ENCODE data around the gene MAML1. TPM values are rescaled to one million over a fixed set of nuclear protein-coding genes. Genes with fewer than 3 reads are reported as not detected.

The MAML1 gene
- polyA plus RNA-seq, 1 of the 3 experiments (the other 2 are of a cell fraction): 8.1 TPM

DNA sequence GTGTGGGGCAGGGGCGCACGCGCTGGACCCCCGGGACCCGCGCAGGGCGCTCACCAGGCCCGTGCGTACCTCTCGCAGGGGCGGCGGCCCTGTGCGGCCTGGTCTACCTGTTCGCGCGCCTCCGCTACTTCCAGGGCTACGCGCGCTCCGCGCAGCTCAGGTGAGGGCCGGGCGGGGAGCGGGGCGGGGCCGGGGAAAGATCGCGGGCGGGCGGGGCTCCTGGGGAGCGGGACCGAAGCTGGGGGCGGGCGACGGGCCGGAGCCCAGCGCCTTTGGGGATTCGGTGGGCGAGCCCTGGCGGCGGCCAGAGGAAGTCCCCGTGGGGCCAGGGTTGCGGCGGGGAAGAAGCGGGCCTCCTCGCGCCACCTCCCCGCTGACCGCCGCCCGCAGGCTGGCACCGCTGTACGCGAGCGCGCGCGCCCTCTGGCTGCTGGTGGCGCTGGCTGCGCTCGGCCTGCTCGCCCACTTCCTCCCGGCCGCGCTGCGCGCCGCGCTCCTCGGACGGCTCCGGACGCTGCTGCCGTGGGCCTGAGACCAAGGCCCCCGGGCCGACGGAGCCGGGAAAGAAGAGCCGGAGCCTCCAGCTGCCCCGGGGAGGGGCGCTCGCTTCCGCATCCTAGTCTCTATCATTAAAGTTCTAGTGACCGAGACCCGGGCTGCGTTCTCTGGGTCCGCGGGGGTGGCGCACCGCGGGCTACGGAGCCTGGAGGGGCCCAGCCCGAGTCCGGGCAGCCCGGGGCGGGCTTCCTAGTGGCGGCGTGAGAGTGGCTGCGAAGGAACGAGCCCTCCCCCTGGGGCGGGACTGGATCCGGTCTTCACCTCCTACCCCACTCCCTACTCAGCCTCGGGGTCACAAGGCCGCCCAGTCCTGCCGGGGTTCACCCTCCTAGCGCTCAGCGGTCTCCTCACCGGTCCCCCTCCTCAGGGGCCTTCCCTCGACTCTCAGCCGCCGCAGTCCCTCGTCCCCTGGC is 63.5 kb downstream of the MAML1 start:
- Histone ChIP-seq H3K79me2 (ENCODE audit: insufficient read depth) (0 out of 2 replicates have a peak, but pooled peaks cover 4% of the 10 kb centered on the region), H3F3A (replicated peaks; ENCODE audit: insufficient read depth) (peaks cover 4% of the 10 kb centered on the region), H3K27me3 (ENCODE audit: insufficient read depth) (no peaks in the 10 kb centered on the region), H3K4me2 (peak overlapping the region; percentile 83), H3K4me3 (ENCODE audit: low read depth in 2 of 2, low read length in 1 of 2) (peak overlapping the region; percentile 57 to 59), H4K20me1 (ENCODE audit: insufficient read depth) (no peaks in the 10 kb centered on the region), H2AFZ (ENCODE audit: low read depth) (no peak overlapping the region), H3K9ac (peak overlapping the region; percentile 64; the same call in 1 of the 2 replicates), H3K27ac (ENCODE audit: low read depth in 2 of 2, low read length in 1 of 2) (peak overlapping the region; percentile 36 to 43; a peak in 3 of 4 replicates), H3K36me3 (replicated peaks in 1 of 2; ENCODE audit: control insufficient read depth in 1 of 2, insufficient read depth in 2 of 2, low read length in 1 of 2) (peaks cover 0 to 34% of the 10 kb centered on the region in 2 experiments), H3K4me1 (ENCODE audit: control insufficient read depth in 1 of 2, insufficient read depth in 2 of 2, low read depth in 1 of 2, low read length in 1 of 2) (peaks cover 0 to 14% of the 10 kb centered on the region in 2 experiments; a peak in 1 of 4 replicates), H3K9me3 (no peaks in the 10 kb centered on the region), H3K9me2 (no peaks in the 10 kb centered on the region)
- CTCF ChIA-PET: interaction anchor here (0.7 to 8.3 kb wide), 23 partner anchors 11 to 179 kb away, joined by 3 to 67 read pairs (median 4); partner anchors contain the start of genes MAML1 and MGAT4B
- DNase-seq: peak; percentile 92
- 22% methylated on average over 21 of the region's 113 CpGs for WGBS (ENCODE audit: low lambda C conversion rate)
- POLR2A ChIA-PET: interaction anchor here (1.5 to 1.9 kb wide), 2 partner anchors 9 to 23 kb away, joined by 4 to 6 read pairs; no protein-coding TSS in a partner anchor
- 0 out of 2 replicates have a peak, but pooled peaks have one; percentile 7 for TF ChIP-seq MEF2A (IDR thresholded peaks at IDR 0.05; ENCODE audit: borderline replicate concordance, low read depth)
- no peak for TF ChIP-seq GATA2 (CRISPR knock-in tag; IDR thresholded peaks at IDR 0.05)
- TF ChIP-seq RCOR1 (IDR thresholded peaks at IDR 0.05; ENCODE audit: low read length): no peak
- TF ChIP-seq TEAD4 (IDR thresholded peaks at IDR 0.05; ENCODE audit: borderline replicate concordance, insufficient read depth): no peak
- TF ChIP-seq ELF1 (IDR thresholded peaks at IDR 0.05): no peak
- TF ChIP-seq POLR2AphosphoS5 (IDR thresholded peaks at IDR 0.05; ENCODE audit: low read depth, low read length): peak; percentile 34
- TF ChIP-seq, protein P1, sequence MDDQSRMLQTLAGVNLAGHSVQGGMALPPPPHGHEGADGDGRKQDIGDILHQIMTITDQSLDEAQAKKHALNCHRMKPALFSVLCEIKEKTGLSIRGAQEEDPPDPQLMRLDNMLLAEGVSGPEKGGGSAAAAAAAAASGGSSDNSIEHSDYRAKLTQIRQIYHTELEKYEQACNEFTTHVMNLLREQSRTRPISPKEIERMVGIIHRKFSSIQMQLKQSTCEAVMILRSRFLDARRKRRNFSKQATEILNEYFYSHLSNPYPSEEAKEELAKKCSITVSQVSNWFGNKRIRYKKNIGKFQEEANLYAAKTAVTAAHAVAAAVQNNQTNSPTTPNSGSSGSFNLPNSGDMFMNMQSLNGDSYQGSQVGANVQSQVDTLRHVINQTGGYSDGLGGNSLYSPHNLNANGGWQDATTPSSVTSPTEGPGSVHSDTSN (IDR thresholded peaks at IDR 0.05): peak; percentile 25; the same call in 1 of the 2 replicates
- peak; percentile 49; the same call in 1 of the 2 replicates for TF ChIP-seq MXI1 (IDR thresholded peaks at IDR 0.05; ENCODE audit: low read depth, low read length)
- TF ChIP-seq EP300 (IDR thresholded peaks at IDR 0.05; ENCODE audit: borderline replicate concordance in 1 of 2, low read depth in 1 of 2, low read length in 1 of 2): no peak
- peak; percentile 9 for TF ChIP-seq CHD2 (IDR thresholded peaks at IDR 0.05; ENCODE audit: low read length, partially characterized antibody)
- TF ChIP-seq, protein P2, sequence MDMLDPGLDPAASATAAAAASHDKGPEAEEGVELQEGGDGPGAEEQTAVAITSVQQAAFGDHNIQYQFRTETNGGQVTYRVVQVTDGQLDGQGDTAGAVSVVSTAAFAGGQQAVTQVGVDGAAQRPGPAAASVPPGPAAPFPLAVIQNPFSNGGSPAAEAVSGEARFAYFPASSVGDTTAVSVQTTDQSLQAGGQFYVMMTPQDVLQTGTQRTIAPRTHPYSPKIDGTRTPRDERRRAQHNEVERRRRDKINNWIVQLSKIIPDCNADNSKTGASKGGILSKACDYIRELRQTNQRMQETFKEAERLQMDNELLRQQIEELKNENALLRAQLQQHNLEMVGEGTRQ (IDR thresholded peaks at IDR 0.05; ENCODE audit: borderline replicate concordance, low read depth, low read length): no peak
- 0 out of 2 replicates have a peak, but pooled peaks have one; percentile 19 for TF ChIP-seq NRF1 (IDR thresholded peaks at IDR 0.05; ENCODE audit: low read depth, low read length)
- TF ChIP-seq RAD21 (IDR thresholded peaks at IDR 0.05; ENCODE audit: low read length): peak; percentile 59
- no peak; the same call in 1 of the 2 replicates for TF ChIP-seq TAF1 (IDR thresholded peaks at IDR 0.05; ENCODE audit: borderline replicate concordance, low read depth, low read length)
- TF ChIP-seq RXRA (IDR thresholded peaks at IDR 0.05; ENCODE audit: borderline replicate concordance, low read depth): no peak
- TF ChIP-seq, protein P3, sequence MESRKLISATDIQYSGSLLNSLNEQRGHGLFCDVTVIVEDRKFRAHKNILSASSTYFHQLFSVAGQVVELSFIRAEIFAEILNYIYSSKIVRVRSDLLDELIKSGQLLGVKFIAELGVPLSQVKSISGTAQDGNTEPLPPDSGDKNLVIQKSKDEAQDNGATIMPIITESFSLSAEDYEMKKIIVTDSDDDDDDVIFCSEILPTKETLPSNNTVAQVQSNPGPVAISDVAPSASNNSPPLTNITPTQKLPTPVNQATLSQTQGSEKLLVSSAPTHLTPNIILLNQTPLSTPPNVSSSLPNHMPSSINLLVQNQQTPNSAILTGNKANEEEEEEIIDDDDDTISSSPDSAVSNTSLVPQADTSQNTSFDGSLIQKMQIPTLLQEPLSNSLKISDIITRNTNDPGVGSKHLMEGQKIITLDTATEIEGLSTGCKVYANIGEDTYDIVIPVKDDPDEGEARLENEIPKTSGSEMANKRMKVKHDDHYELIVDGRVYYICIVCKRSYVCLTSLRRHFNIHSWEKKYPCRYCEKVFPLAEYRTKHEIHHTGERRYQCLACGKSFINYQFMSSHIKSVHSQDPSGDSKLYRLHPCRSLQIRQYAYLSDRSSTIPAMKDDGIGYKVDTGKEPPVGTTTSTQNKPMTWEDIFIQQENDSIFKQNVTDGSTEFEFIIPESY (IDR thresholded peaks at IDR 0.05; ENCODE audit: borderline replicate concordance, low read depth): no peak
- no peak for TF ChIP-seq FOSL2 (IDR thresholded peaks at IDR 0.05; ENCODE audit: borderline replicate concordance, low read depth)
- peak; percentile 68 for TF ChIP-seq SMC3 (IDR thresholded peaks at IDR 0.05; ENCODE audit: low read depth, low read length)
- no peak for TF ChIP-seq JUND (IDR thresholded peaks at IDR 0.05)
- TF ChIP-seq SIN3A (IDR thresholded peaks at IDR 0.05; ENCODE audit: borderline replicate concordance, low read depth, low read length): no peak
- TF ChIP-seq FOXJ3 (CRISPR knock-in tag; IDR thresholded peaks at IDR 0.05): no peak
- TF ChIP-seq, protein P4, sequence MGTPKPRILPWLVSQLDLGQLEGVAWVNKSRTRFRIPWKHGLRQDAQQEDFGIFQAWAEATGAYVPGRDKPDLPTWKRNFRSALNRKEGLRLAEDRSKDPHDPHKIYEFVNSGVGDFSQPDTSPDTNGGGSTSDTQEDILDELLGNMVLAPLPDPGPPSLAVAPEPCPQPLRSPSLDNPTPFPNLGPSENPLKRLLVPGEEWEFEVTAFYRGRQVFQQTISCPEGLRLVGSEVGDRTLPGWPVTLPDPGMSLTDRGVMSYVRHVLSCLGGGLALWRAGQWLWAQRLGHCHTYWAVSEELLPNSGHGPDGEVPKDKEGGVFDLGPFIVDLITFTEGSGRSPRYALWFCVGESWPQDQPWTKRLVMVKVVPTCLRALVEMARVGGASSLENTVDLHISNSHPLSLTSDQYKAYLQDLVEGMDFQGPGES (IDR thresholded peaks at IDR 0.05; ENCODE audit: low read depth, low read length): no peak
- TF ChIP-seq FOXM1 (IDR thresholded peaks at IDR 0.05; ENCODE audit: low read depth): no peak
- no peak for TF ChIP-seq YY1 (IDR thresholded peaks at IDR 0.05; ENCODE audit: low read depth)
- TF ChIP-seq RFX5 (IDR thresholded peaks at IDR 0.05; ENCODE audit: low read length): no peak
- TF ChIP-seq GABPA (IDR thresholded peaks at IDR 0.05; ENCODE audit: low read depth): no peak
- no peak for TF ChIP-seq EZH2phosphoT487 (IDR thresholded peaks at IDR 0.05; ENCODE audit: borderline replicate concordance, low read depth)
- no peak for TF ChIP-seq TCF12 (IDR thresholded peaks at IDR 0.05)

All from SK-N-SH (cell line).